Measurements from ENCODE around the gene RBM33.

RBM33 gene

GRCh38 chr7:155644178-155644970 is at the start of gene RBM33:
RBM33 (plus strand) TSS chr7:155644661; CDS start chr7:155644877, 216 bp downstream.
- H3K27ac ChIP-seq, result peak within 1 kb of the TSS; percentile 97
- TF ChIP-seq CTCF (conservative IDR thresholded peaks at IDR 0.05) (no peak), ZFX (IDR thresholded peaks at IDR 0.05) (peak; percentile 98)

DNA sequence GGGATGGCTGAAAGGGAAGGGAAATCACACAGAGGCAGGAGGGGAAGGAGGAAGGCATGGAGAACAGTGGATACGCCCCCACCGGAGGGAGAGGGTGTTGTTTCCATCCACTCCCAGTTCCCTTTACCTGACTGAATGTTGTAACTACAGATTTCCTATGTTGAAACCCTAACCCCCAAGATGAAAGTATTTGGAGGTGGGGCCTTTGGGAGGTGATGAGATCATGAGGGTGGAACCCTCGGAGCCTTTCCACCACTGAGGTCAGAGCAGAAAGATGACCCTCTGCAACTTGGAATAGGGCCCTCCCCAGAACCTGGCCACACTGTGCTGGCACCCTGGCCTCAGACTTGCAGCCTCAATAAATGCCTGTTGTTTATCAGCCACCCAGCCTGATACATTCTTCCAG is 49.5 kb upstream of the RBM33 start:
- no peak for TF ChIP-seq CTCF (conservative IDR thresholded peaks at IDR 0.05)
- TF ChIP-seq ZFX (IDR thresholded peaks at IDR 0.05), result no peak
- no peak overlapping the region for H3K27ac ChIP-seq

GRCh38 chr7:155597753-155598140 is 46.7 kb upstream of the RBM33 start:
- TF ChIP-seq CTCF (conservative IDR thresholded peaks at IDR 0.05), result no peak
- no peak for TF ChIP-seq ZFX (IDR thresholded peaks at IDR 0.05)
- H3K27ac ChIP-seq, result no peak overlapping the region

- H3K27ac ChIP-seq, result no peak overlapping the region
- TF ChIP-seq CTCF (conservative IDR thresholded peaks at IDR 0.05) (peak; percentile 99), ZFX (IDR thresholded peaks at IDR 0.05) (no peak)
These were observed 45.7 kb upstream of the RBM33 start for GRCh38 chr7:155598810-155599210.

DNA sequence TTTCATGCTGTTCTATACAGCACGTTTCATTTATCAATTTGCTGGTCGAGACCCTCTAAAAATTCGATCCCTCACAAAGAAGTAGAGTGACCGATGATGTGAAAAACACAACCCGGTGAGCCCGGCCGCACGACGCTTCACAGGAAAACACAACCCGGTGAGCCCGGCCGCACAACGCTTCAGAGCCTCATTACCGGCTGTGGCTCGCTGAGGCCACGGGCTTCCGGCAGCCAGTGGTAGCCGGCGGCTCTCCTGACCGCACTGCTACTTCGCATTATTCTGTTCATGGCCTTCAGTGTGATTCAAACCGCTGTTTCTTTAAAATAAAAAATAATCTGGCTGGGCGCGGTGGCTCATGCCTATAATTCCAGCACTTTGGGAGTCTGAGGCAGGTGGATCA is 42.3 kb upstream of the RBM33 start:
- no peak overlapping the region for H3K27ac ChIP-seq
- TF ChIP-seq CTCF (conservative IDR thresholded peaks at IDR 0.05) (no peak), ZFX (IDR thresholded peaks at IDR 0.05) (no peak)

GRCh38 chr7:155602750-155603149 is 41.7 kb upstream of the RBM33 start:
- TF ChIP-seq CTCF (conservative IDR thresholded peaks at IDR 0.05), result no peak
- TF ChIP-seq ZFX (IDR thresholded peaks at IDR 0.05), result no peak
- no peak overlapping the region for H3K27ac ChIP-seq

DNA sequence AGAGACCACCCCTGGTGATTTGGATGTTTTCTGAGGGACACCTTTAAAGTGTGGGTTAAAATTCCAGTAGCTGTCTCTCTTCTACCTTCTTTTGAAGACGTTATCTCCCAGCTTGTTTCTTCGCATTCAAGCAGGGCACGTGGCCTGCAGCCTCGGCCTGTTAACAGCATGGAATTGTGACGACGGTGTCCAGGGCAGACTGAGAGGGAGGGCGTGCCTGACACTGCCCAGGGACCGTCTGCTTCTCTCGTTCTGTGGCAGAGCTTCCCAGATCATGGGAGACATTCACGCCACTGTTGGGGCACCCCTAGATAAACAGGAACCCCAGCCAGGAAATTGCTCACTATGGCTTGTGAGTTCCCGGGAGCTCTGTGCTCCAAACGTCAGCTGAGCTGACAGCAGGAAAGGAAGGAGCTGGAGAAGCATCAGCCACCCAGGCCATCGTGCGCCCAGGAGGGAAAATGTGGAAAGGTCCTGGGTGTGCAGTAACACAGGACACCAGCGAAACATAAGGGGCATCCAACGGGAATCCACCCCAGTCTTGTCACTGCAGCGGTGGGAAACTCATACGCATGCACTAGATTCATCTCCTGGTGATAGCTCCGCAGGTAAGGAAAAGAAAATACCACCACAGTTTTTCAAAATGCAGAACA is 41.1 kb upstream of the RBM33 start:
- TF ChIP-seq CTCF (conservative IDR thresholded peaks at IDR 0.05) (no peak), ZFX (IDR thresholded peaks at IDR 0.05) (no peak)
- H3K27ac ChIP-seq, result no peak overlapping the region

Data from C4-2B (cell line).